NCI-H2227 (cell line): ENCODE data around the gene NBDY.
"Not testable (repeated sequence)": the region's sequence is repeated elsewhere in the genome, so short reads cannot be mapped to it uniquely, and the experiment has no call there.

Source experiments
- DNase-seq: peaks from one replicate; lab custom pipeline; 2025; ENCODE audit not compliant: unreplicated experiment; lab: John Stamatoyannopoulos, UW

The NBDY gene

GRCh38 chrX:56764153-56764974 lies 35.3 kb downstream of the NBDY start:
- DNase-seq: no peak

GRCh38 chrX:56764975-56765791 lies 36.1 kb downstream of the NBDY start:
- no peak for DNase-seq

GRCh38 chrX:56765811-56766553 lies 36.9 kb downstream of the NBDY start:
- DNase-seq: no peak

GRCh38 chrX:56766554-56767347 lies 37.7 kb downstream of the NBDY start:
- DNase-seq: no peak

GRCh38 chrX:56767348-56768119 lies 38.5 kb downstream of the NBDY start:
- not testable (repeated sequence) for DNase-seq

GRCh38 chrX:56768120-56768660 lies 39.1 kb downstream of the NBDY start:
- DNase-seq: not testable (repeated sequence)

- not testable (repeated sequence) for DNase-seq
Measured at GRCh38 chrX:56772675-56773521, 43.9 kb downstream of the NBDY start.

- not testable (repeated sequence) for DNase-seq
Measured at GRCh38 chrX:56773522-56774060, 44.5 kb downstream of the NBDY start.

- not testable (repeated sequence) for DNase-seq
Measured at GRCh38 chrX:56778099-56778923, 49.3 kb downstream of the NBDY start.

GRCh38 chrX:56778924-56779468 lies 50.0 kb downstream of the NBDY start:
- DNase-seq: not testable (repeated sequence)

- not testable (repeated sequence) for DNase-seq
Measured at GRCh38 chrX:56780681-56781649, 51.9 kb downstream of the NBDY start.

GRCh38 chrX:56782352-56782751 lies 53.3 kb downstream of the NBDY start:
- no peak for DNase-seq

GRCh38 chrX:56782791-56783449 lies 53.9 kb downstream of the NBDY start:
- no peak for DNase-seq

GRCh38 chrX:56783450-56783831 lies 54.4 kb downstream of the NBDY start:
- DNase-seq: no peak

- no peak for DNase-seq
Measured at GRCh38 chrX:56783996-56784620, 55.1 kb downstream of the NBDY start.
